Uterus (tissue), 4 donors: ENCODE measurements around the gene DDC. TPM values are rescaled to one million over a fixed set of nuclear protein-coding genes. Genes with fewer than 3 reads are reported as not detected.

Experiments
- DNase-seq, 2 donors: peaks; one replicate each; pipeline ENCODE4 v3.0.0-alpha.2; 2019 to 2020
- H3K27ac ChIP-seq, 2 donors: fragments of 200-600 bp; sonication (generic); 1 replicate in 1 of 2; 2 replicates in 1 of 2; pipeline ENCODE4 v1.5.1; 2016 to 2018
- H3K27me3 ChIP-seq, 2 donors: fragments of 200-600 bp; sonication (generic); one replicate each; pipeline ENCODE4 v1.5.1; 2018 to 2019; ENCODE audit warnings: control low read depth in 1 of 2
- H3K36me3 ChIP-seq, 2 donors: fragments of 200-600 bp; sonication (generic); one replicate each; pipeline ENCODE4 v1.5.1; 2019; ENCODE audit warnings: control low read depth in 1 of 2
- H3K4me1 ChIP-seq, 2 donors: fragments of 200-600 bp; sonication (generic); one replicate each; pipeline ENCODE4 v1.5.1; 2018 to 2019; ENCODE audit warnings: control low read depth in 1 of 2
- H3K4me3 ChIP-seq, 2 donors: fragments of 200-600 bp; sonication (generic); 1 replicate in 1 of 2; 2 replicates in 1 of 2; pipeline ENCODE4 v1.5.1; 2018 to 2019; ENCODE audit warnings: mild to moderate bottlenecking in 1 of 2
- H3K9me3 ChIP-seq, 2 donors: fragments of 200-600 bp; sonication (generic); one replicate each; pipeline ENCODE4 v1.5.1; 2019; ENCODE audit warnings: control low read depth in 1 of 2
- POLR2A ChIP-seq, 2 donors: fragments of 450-650 bp; IDR thresholded peaks; one replicate each; pipeline ENCODE4 v1.6.1; 2016; ENCODE audit warnings: antibody characterized with exemption in 2 of 2, mild to moderate bottlenecking in 1 of 2, moderate library complexity in 1 of 2
- intact Hi-C: fragments of 100-400 bp; cut with DNase I; formaldehyde crosslinking; loops from one replicate; pipeline ENCODE4 v1.15.1; 2023; ENCODE audit warnings: low total_unique reads
- total RNA-seq, 4 donors: library from RNA; depleted of rRNA in 3 of 4; stranded (reverse); fragments of >200 nt in 3 of 4; gene quantifications; one replicate each; pipeline versions ENCODE4 v1.1.0 to v1.2.4, GENCODE V29; 2014 to 2023
- TF ChIP-seq, protein P1 (sequence below), 4 experiments: fragments of 200-600 bp in 2 of 4; fragments of 450-650 bp in 2 of 4; sonication (generic) in 2 of 4; IDR thresholded peaks; one replicate each; pipeline ENCODE4 v1.5.1; 2016 to 2019; ENCODE audit warnings: antibody characterized with exemption in 4 of 4, mild to moderate bottlenecking in 2 of 4, moderate library complexity in 1 of 4
- donor health status: DM: yes; HTN: yes; CAD: no.

Gene DDC
- total RNA-seq, 4 donors from 2014 or later: not detected

- no peaks in the 10 kb centered on the region for H3K4me1 ChIP-seq
- no peak overlapping the region for H3K27ac ChIP-seq
- no peak overlapping the region for H3K4me3 ChIP-seq
- H3K27me3 ChIP-seq: no peaks in the 10 kb centered on the region
- no peak for DNase-seq
- H3K9me3 ChIP-seq: no peaks in the 10 kb centered on the region
- intact Hi-C loops: no loop called here
- H3K36me3 ChIP-seq: no peaks in the 10 kb centered on the region
- TF ChIP-seq POLR2A (IDR thresholded peaks at IDR 0.05): no peak
- TF ChIP-seq, protein P1, sequence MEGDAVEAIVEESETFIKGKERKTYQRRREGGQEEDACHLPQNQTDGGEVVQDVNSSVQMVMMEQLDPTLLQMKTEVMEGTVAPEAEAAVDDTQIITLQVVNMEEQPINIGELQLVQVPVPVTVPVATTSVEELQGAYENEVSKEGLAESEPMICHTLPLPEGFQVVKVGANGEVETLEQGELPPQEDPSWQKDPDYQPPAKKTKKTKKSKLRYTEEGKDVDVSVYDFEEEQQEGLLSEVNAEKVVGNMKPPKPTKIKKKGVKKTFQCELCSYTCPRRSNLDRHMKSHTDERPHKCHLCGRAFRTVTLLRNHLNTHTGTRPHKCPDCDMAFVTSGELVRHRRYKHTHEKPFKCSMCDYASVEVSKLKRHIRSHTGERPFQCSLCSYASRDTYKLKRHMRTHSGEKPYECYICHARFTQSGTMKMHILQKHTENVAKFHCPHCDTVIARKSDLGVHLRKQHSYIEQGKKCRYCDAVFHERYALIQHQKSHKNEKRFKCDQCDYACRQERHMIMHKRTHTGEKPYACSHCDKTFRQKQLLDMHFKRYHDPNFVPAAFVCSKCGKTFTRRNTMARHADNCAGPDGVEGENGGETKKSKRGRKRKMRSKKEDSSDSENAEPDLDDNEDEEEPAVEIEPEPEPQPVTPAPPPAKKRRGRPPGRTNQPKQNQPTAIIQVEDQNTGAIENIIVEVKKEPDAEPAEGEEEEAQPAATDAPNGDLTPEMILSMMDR (IDR thresholded peaks at IDR 0.05): no peak
Measured at GRCh38 chr7:50426280-50427045, 138.7 kb downstream of the DDC start.

- Histone ChIP-seq H3K36me3 (no peaks in the 10 kb centered on the region), H3K27me3 (no peaks in the 10 kb centered on the region), H3K4me3 (no peak overlapping the region), H3K4me1 (no peaks in the 10 kb centered on the region), H3K9me3 (no peaks in the 10 kb centered on the region), H3K27ac (no peak overlapping the region)
- DNase-seq: no peak
- TF ChIP-seq, protein P1 (IDR thresholded peaks at IDR 0.05): no peak
- TF ChIP-seq POLR2A (IDR thresholded peaks at IDR 0.05): no peak
- intact Hi-C loops: no loop called here
Measured at GRCh38 chr7:50425318-50425717, 139.9 kb downstream of the DDC start.

GRCh38 chr7:50423860-50424259 lies 141.3 kb downstream of the DDC start:
- TF ChIP-seq POLR2A (IDR thresholded peaks at IDR 0.05): no peak
- TF ChIP-seq, protein P1 (IDR thresholded peaks at IDR 0.05): no peak
- intact Hi-C loops: no loop called here
- no peak overlapping the region for H3K27ac ChIP-seq
- DNase-seq: no peak
- no peaks in the 10 kb centered on the region for H3K9me3 ChIP-seq
- no peak overlapping the region for H3K4me3 ChIP-seq
- H3K27me3 ChIP-seq: no peaks in the 10 kb centered on the region
- no peaks in the 10 kb centered on the region for H3K36me3 ChIP-seq
- H3K4me1 ChIP-seq: no peaks in the 10 kb centered on the region

GRCh38 chr7:50422858-50423257 lies 142.3 kb downstream of the DDC start:
- Histone ChIP-seq H3K9me3 (no peaks in the 10 kb centered on the region), H3K4me3 (no peak overlapping the region), H3K27me3 (no peaks in the 10 kb centered on the region), H3K36me3 (no peaks in the 10 kb centered on the region), H3K27ac (no peak overlapping the region), H3K4me1 (no peaks in the 10 kb centered on the region)
- TF ChIP-seq, protein P1 (IDR thresholded peaks at IDR 0.05): no peak
- intact Hi-C loops: no loop called here
- DNase-seq: no peak

DNA sequence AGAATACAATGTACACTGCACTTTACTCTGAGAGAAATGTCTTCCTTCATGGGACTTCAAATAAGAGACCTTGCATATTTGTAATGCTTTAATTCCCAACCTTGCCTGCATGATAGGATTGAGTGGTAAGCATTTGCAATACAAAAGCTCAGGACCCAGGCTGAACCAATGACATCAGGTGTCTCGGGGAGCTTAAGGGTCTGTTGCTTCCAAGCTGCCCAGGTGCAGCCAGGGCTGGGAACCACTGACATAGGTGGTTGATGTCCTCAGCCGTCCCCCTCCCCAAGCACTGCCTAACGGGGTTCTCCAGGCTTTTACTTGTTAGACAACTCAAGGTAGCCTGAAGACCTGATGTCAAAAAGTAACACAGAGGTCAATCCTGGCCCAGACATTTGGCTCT lies 144.2 kb downstream of the DDC start:
- intact Hi-C loops: no loop called here
- TF ChIP-seq, protein P1 (IDR thresholded peaks at IDR 0.05): no peak
- TF ChIP-seq POLR2A (IDR thresholded peaks at IDR 0.05): no peak
- H3K4me1 ChIP-seq: no peaks in the 10 kb centered on the region
- no peak for DNase-seq
- no peaks in the 10 kb centered on the region for H3K27me3 ChIP-seq
- H3K27ac ChIP-seq: no peak overlapping the region
- H3K9me3 ChIP-seq: no peaks in the 10 kb centered on the region
- H3K36me3 ChIP-seq: no peaks in the 10 kb centered on the region
- no peak overlapping the region for H3K4me3 ChIP-seq
